ENCODE data around the gene ASCL1.

ASCL1 gene

GRCh38 chr12:102990419-102990818 lies 32.9 kb downstream of the ASCL1 start:
- TF ChIP-seq CTCF (IDR thresholded peaks at IDR 0.05): no peak

- no peak for TF ChIP-seq CTCF (IDR thresholded peaks at IDR 0.05)
Observed at GRCh38 chr12:102992297-102992696, 34.8 kb downstream of the ASCL1 start.

GRCh38 chr12:102992720-102993119 lies 35.2 kb downstream of the ASCL1 start:
- no peak for TF ChIP-seq CTCF (IDR thresholded peaks at IDR 0.05)

GRCh38 chr12:102993537-102993936 lies 36.1 kb downstream of the ASCL1 start:
- no peak for TF ChIP-seq CTCF (IDR thresholded peaks at IDR 0.05)

GRCh38 chr12:102995372-102995771 lies 37.9 kb downstream of the ASCL1 start:
- no peak for TF ChIP-seq CTCF (IDR thresholded peaks at IDR 0.05)
